ENCODE measurements around the gene SORT1. TPM values are rescaled to one million over a fixed set of nuclear protein-coding genes. Genes with fewer than 3 reads are reported as not detected.

SORT1 gene
- total and polyA plus RNA-seq, 2 of the 13 experiments (the other 11 are each of a cell fraction or from before 2014, with no cell fraction given): 32.4 to 93.0 TPM

- peak; percentile 87 for TF ChIP-seq ZNF574 (CRISPR knock-in tag; IDR thresholded peaks at IDR 0.05)
- TF ChIP-seq GATAD1 (CRISPR knock-in tag; IDR thresholded peaks at IDR 0.05): peak; percentile 78
- 0 out of 2 replicates have a peak, but pooled peaks have one; percentile 75 for TF ChIP-seq ZNF557 (CRISPR knock-in tag; IDR thresholded peaks at IDR 0.05)
- 0 out of 2 replicates have a peak, but pooled peaks have one; percentile 53 for TF ChIP-seq WIZ (CRISPR knock-in tag; IDR thresholded peaks at IDR 0.05)
- TF ChIP-seq TGIF2 (CRISPR knock-in tag; IDR thresholded peaks at IDR 0.05): peak; percentile 85
- TF ChIP-seq ERF (CRISPR knock-in tag; IDR thresholded peaks at IDR 0.05): peak; percentile 91
- no peak for TF ChIP-seq NBN (conservative IDR thresholded peaks at IDR 0.05)
- peak; percentile 100 for TF ChIP-seq ZBTB33 (CRISPR knock-in tag; IDR thresholded peaks at IDR 0.05)
- TF ChIP-seq TRAFD1 (CRISPR knock-in tag; IDR thresholded peaks at IDR 0.05; ENCODE audit: borderline replicate concordance): peak; percentile 86; the same call in 1 of the 2 replicates
- TF ChIP-seq GMEB2 (CRISPR knock-in tag; IDR thresholded peaks at IDR 0.05; ENCODE audit: low read depth): no peak
- peak; percentile 54; the same call in 1 of the 2 replicates for TF ChIP-seq ZZZ3 (CRISPR knock-in tag; IDR thresholded peaks at IDR 0.05; ENCODE audit: borderline replicate concordance)
- TF ChIP-seq ZNF580 (CRISPR knock-in tag; IDR thresholded peaks at IDR 0.05; ENCODE audit: borderline replicate concordance, low read depth): peak; percentile 92
- TF ChIP-seq NRL (CRISPR knock-in tag; IDR thresholded peaks at IDR 0.05; ENCODE audit: borderline replicate concordance): peak; percentile 71; the same call in 1 of the 2 replicates
- TF ChIP-seq AKNA (CRISPR knock-in tag; IDR thresholded peaks at IDR 0.05; ENCODE audit: borderline replicate concordance): no peak
These were observed 133.9 kb downstream of the SORT1 start (continued) for GRCh38 chr1:109263597-109264378.
